ENCODE results near the gene AIFM2. TPM values are rescaled to one million over a fixed set of nuclear protein-coding genes. Genes with fewer than 3 reads are reported as not detected.
A peak's percentile ranks its signal among the peaks of the same experiment; 100 is the strongest.

AIFM2 gene
- total RNA-seq, 4 donors from 2014 or later = 18.7 to 29.2 (median 23.8) TPM

DNA sequence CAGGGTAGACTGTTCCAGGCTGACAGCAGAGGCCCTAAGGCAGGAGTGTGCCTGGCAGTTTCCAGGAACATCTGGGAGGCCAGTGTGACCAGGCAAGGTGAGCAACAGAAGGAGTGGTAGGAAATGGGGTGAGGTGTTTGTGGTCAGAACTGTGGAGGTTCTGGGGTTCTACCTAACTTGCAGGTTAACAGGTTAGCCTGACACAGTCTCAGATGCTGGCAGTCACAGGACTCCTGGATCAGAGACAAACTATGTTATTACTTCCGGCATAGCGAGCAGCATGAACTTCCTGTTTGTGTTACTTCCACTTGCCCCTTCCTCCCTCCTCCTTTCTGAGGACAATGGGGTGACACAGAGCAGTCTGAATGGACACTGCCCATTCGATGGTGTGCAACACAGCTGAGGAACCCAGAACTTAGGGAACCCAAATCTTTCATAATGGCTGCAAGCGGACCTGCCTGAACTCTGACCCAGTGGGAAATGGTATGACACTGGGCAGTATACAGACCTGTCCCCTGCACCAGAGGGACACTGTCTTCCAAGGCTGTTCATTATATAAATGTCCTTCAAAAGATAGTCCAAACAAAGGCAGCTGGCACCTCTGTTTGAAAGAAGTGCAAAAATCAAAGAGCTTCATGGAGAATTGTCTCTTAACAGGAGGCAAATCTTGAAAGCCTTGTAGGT is 41.6 kb upstream of the AIFM2 start:
- TF ChIP-seq POLR2A (IDR thresholded peaks at IDR 0.05) = no peak
- TF ChIP-seq, protein P1, sequence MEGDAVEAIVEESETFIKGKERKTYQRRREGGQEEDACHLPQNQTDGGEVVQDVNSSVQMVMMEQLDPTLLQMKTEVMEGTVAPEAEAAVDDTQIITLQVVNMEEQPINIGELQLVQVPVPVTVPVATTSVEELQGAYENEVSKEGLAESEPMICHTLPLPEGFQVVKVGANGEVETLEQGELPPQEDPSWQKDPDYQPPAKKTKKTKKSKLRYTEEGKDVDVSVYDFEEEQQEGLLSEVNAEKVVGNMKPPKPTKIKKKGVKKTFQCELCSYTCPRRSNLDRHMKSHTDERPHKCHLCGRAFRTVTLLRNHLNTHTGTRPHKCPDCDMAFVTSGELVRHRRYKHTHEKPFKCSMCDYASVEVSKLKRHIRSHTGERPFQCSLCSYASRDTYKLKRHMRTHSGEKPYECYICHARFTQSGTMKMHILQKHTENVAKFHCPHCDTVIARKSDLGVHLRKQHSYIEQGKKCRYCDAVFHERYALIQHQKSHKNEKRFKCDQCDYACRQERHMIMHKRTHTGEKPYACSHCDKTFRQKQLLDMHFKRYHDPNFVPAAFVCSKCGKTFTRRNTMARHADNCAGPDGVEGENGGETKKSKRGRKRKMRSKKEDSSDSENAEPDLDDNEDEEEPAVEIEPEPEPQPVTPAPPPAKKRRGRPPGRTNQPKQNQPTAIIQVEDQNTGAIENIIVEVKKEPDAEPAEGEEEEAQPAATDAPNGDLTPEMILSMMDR (IDR thresholded peaks at IDR 0.05) = no peak
- Histone ChIP-seq H3K9me3 (no peaks in the 10 kb centered on the region), H3K4me3 (no peak overlapping the region), H3K27me3 (no peaks in the 10 kb centered on the region), H3K36me3 (no peaks in the 10 kb centered on the region), H3K27ac (peak overlapping the region; percentile 30 to 57 (median 34)), H3K4me1 (peaks cover 0 to 11% (median 5%) of the 10 kb centered on the region in 4 donors)
- DNase-seq = peak in 2 of 3 donors; percentile 31 to 58

GRCh38 chr10:70169649-70170364 is 37.2 kb upstream of the AIFM2 start:
- peak overlapping the region; percentile 87 to 94 (median 90) for H3K27ac ChIP-seq
- peak overlapping the region; percentile 61 to 85 (median 76) for H3K4me3 ChIP-seq
- H3K4me1 ChIP-seq = peaks cover 3 to 23% (median 6%) of the 10 kb centered on the region in 4 donors
- TF ChIP-seq, protein P1 (IDR thresholded peaks at IDR 0.05) = no peak
- no peak for TF ChIP-seq POLR2A (IDR thresholded peaks at IDR 0.05)
- DNase-seq = no peak
- no peaks in the 10 kb centered on the region for H3K27me3 ChIP-seq
- no peaks in the 10 kb centered on the region for H3K9me3 ChIP-seq
- peaks cover 0 to 10% (median 0%) of the 10 kb centered on the region in 3 donors for H3K36me3 ChIP-seq

GRCh38 chr10:70169011-70169410 is 36.4 kb upstream of the AIFM2 start:
- H3K4me1 ChIP-seq = peaks cover 3 to 30% (median 8%) of the 10 kb centered on the region in 4 donors
- no peak for DNase-seq
- H3K4me3 ChIP-seq = peak overlapping the region; percentile 61 to 85 (median 76)
- H3K36me3 ChIP-seq = peaks cover 0 to 10% (median 0%) of the 10 kb centered on the region in 3 donors
- H3K27me3 ChIP-seq = no peaks in the 10 kb centered on the region
- peak overlapping the region in 1 of 4 donors; percentile 89 for H3K27ac ChIP-seq
- TF ChIP-seq POLR2A (IDR thresholded peaks at IDR 0.05) = no peak
- TF ChIP-seq, protein P1 (IDR thresholded peaks at IDR 0.05) = no peak
- H3K9me3 ChIP-seq = no peaks in the 10 kb centered on the region

DNA sequence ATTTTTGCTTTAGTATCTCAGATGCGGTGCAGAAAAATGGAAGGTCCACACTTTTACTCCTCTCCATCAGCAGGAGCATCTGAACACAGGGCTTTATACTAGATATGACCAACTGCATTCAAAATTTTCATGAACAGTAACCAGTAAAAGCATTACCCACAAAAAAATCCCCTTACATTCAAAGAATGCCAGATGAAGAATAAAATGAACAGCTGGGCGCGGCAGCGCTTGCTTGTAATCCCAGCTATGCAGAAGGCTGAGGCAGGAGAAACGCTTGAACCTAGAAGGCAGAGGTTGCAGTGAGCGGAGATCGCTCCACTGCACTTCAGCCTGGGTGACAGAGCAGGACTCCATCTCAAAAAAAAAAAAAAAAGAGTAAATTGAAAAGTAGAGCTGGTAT is 34.6 kb upstream of the AIFM2 start:
- no peaks in the 10 kb centered on the region for H3K27me3 ChIP-seq
- H3K9me3 ChIP-seq = no peaks in the 10 kb centered on the region
- peaks cover 0 to 40% (median 14%) of the 10 kb centered on the region in 4 donors for H3K4me1 ChIP-seq
- peaks cover 0 to 10% (median 0%) of the 10 kb centered on the region in 3 donors for H3K36me3 ChIP-seq
- H3K27ac ChIP-seq = no peak overlapping the region
- TF ChIP-seq, protein P1 (IDR thresholded peaks at IDR 0.05) = no peak
- TF ChIP-seq POLR2A (IDR thresholded peaks at IDR 0.05) = no peak
- no peak overlapping the region for H3K4me3 ChIP-seq
- no peak for DNase-seq

DNA sequence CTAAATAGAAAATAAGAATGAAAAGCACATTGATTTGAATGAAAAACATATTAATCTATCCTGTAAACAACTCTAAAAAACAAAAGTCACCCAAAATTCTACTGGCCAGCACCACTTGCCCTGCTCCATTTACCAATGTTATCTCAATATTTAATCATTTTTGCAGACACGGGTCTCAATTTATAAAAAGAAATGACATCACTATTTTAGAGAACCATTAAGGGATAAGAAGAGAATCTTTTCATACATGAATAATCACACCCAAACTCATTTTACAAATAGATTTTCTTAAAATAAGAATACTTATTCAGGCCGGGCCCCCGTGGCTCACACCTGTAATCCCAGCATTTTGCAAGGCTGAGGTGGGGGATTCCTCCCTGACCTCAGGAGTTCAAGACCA is 33.8 kb upstream of the AIFM2 start:
- DNase-seq = no peak
- Histone ChIP-seq H3K4me1 (peaks cover 0 to 43% (median 14%) of the 10 kb centered on the region in 4 donors), H3K27ac (no peak overlapping the region), H3K4me3 (no peak overlapping the region), H3K9me3 (no peaks in the 10 kb centered on the region), H3K36me3 (peaks cover 0 to 15% (median 0%) of the 10 kb centered on the region in 3 donors), H3K27me3 (no peaks in the 10 kb centered on the region)
- TF ChIP-seq, protein P1 (IDR thresholded peaks at IDR 0.05) = no peak
- no peak for TF ChIP-seq POLR2A (IDR thresholded peaks at IDR 0.05)

All from Peyer's patch (tissue), 4 donors.